ENCODE results near the gene SOSTDC1.

Gene SOSTDC1

DNA sequence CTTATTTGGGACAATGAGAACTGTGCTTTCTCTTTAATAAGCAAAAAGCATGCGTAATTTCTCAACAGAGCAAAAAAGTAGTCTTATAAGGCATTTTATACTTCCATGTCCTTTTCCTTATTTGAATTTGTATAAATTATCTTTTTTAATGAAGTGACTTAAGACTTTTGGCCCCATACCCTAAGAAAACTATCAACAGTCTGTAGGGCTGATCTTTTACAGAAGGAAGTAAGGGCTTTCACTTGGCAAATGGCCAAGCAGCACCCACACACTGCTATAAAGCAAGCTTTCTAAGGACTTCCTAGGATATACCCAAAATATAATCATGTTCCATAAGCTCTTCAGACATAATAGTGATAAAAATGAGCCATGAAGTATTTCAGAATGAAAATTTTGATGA, 47.6 kb downstream of the SOSTDC1 start:
- no peak for DNase-seq

GRCh38 chr7:16416289-16417282, 49.0 kb downstream of the SOSTDC1 start:
- no peak for DNase-seq

DNA sequence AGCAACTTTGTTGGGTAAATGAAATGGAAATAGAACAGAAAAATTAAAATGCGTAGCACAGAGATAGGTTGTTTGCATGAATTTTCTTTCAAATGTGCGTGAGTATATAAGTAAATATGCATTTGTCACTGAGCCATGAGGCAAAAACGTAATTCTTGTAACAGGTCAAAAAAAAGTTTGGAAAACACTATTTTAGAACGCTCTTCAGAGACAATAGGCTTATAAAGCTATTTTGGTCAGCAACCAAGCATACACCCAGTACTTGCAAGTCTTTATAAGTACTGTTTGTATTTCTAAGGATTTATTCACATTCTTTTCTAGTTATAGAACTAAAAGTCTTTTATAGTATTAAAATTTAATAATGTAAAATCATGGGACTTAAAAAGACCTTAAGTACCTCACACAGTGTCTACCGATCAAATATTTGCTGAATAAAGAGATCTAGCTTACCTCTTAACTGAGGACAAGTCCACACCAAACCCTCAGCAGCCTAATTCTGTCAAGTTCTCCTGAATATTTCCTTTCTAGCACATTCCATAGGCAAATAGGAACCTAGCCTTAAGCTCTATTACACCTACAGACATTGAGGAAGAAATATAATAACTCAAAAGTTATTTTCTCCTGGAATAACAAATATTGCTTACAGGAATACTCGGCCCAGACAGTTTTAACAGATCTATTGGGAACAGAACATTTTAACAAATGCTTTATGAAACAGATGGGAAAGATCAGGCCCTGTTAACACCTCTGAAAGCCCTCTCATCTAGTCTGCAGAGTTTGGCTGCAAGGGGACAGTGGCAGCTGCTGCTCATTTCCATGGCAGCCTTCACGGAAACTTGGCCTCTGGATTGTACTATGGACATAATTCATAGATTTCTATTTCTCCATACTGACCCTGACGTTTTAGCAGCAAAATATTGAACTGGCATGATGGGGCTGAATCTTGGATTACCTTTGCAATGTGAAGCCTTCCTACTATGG, 53.0 kb downstream of the SOSTDC1 start:
- peak; percentile 36 for DNase-seq
